T47D (cell line): ENCODE measurements around the gene SCN4B.

Experiments used
- DNase-seq, 2 experiments: peaks; one replicate each; pipeline versions ENCODE4 v3.0.0 to v3.0.0-alpha.2; 2011 to 2012; ENCODE audit warnings: low read depth in 1 of 2, low spot score in 1 of 2
- JUND ChIP-seq: IDR thresholded peaks from 2 replicates; pipeline ENCODE4 v1.6.1; 2012; ENCODE audit warnings: low read depth
- in situ Hi-C: cut with HindIII; loops from 2 replicates; pipeline ENCODE4 v1.10.0; 2016; ENCODE audit warnings: low sequenced_read_pairs, low pct_unique_long_range_greater_than_20kb

The SCN4B gene

GRCh38 chr11:118129471-118130172 lies 23.0 kb downstream of the SCN4B start:
- DNase-seq: no peak
- no peak for TF ChIP-seq JUND
- in situ Hi-C loops: no loop called here

GRCh38 chr11:118128721-118129470 lies 23.7 kb downstream of the SCN4B start:
- TF ChIP-seq JUND: no peak
- in situ Hi-C loops: no loop called here
- DNase-seq: no peak

- no peak for DNase-seq
- TF ChIP-seq JUND: no peak
- in situ Hi-C loops: no loop called here
Observed at GRCh38 chr11:118128310-118128709, 24.3 kb downstream of the SCN4B start.

- in situ Hi-C loops: no loop called here
- DNase-seq: peak in 1 of 2 experiments; percentile 85
- no peak; the same call in 1 of the 2 replicates for TF ChIP-seq JUND
Observed at GRCh38 chr11:118126082-118126838, 26.4 kb downstream of the SCN4B start.

- no peak for DNase-seq
- in situ Hi-C loops: no loop called here
- TF ChIP-seq JUND: no peak
Observed at GRCh38 chr11:118124929-118125535, 27.6 kb downstream of the SCN4B start.

- in situ Hi-C loops: no loop called here
- TF ChIP-seq JUND: no peak
- DNase-seq: no peak
Observed at GRCh38 chr11:118120793-118121192, 31.8 kb downstream of the SCN4B start.

GRCh38 chr11:118117790-118118601 lies 34.6 kb downstream of the SCN4B start:
- no peak for TF ChIP-seq JUND
- no peak for DNase-seq
- in situ Hi-C loops: no loop called here

GRCh38 chr11:118115048-118115447 lies 37.6 kb downstream of the SCN4B start:
- no peak for DNase-seq
- in situ Hi-C loops: no loop called here
- no peak for TF ChIP-seq JUND

- DNase-seq: no peak
- no peak for TF ChIP-seq JUND
- in situ Hi-C loops: no loop called here
Observed at GRCh38 chr11:118114266-118114665, 38.4 kb downstream of the SCN4B start.

- in situ Hi-C loops: no loop called here
- no peak for TF ChIP-seq JUND
- DNase-seq: no peak
Observed at GRCh38 chr11:118112711-118113430, 39.8 kb downstream of the SCN4B start.

GRCh38 chr11:118111744-118112035 lies 40.9 kb downstream of the SCN4B start:
- no peak for DNase-seq
- in situ Hi-C loops: no loop called here
- no peak for TF ChIP-seq JUND
